ENCODE measurements around the gene ZC3H6.

Gene ZC3H6

GRCh38 chr2:112332123-112332696, 56.8 kb downstream of the ZC3H6 start:
- TF ChIP-seq CTCF (IDR thresholded peaks at IDR 0.05), result no peak
- Histone ChIP-seq H3K9me3 (no peaks in the 10 kb centered on the region), H3K4me3 (ENCODE audit: low read depth in 1 of 2, low read length in 1 of 2) (no peak overlapping the region), H3K27ac (no peak overlapping the region), H3K36me3 (peaks cover 13% of the 10 kb centered on the region), H3K4me1 (ENCODE audit: control insufficient read depth in 1 of 2, insufficient read depth in 1 of 2, low read depth in 1 of 2, low read length in 1 of 2) (peaks cover 29 to 36% of the 10 kb centered on the region in 2 experiments), H3K27me3 (no peaks in the 10 kb centered on the region)

GRCh38 chr2:112335600-112335999, 60.2 kb downstream of the ZC3H6 start:
- Histone ChIP-seq H3K27ac (peak overlapping the region; percentile 76), H3K27me3 (no peaks in the 10 kb centered on the region)

GRCh38 chr2:112339986-112340385, 64.6 kb downstream of the ZC3H6 start:
- TF ChIP-seq CTCF (IDR thresholded peaks at IDR 0.05), result no peak
- H3K4me1 ChIP-seq (ENCODE audit: control insufficient read depth in 1 of 2, insufficient read depth in 1 of 2, low read depth in 1 of 2, low read length in 1 of 2), result peaks cover 34 to 38% of the 10 kb centered on the region in 2 experiments

More at GRCh38 chr2:112335600-112335999, 60.2 kb downstream of the ZC3H6 start:
- Histone ChIP-seq H3K36me3 (peaks cover 13% of the 10 kb centered on the region), H3K9me3 (no peaks in the 10 kb centered on the region), H3K4me3 (ENCODE audit: low read depth in 1 of 2, low read length in 1 of 2) (peak overlapping the region in 1 of 2 experiments; percentile 25), H3K4me1 (ENCODE audit: control insufficient read depth in 1 of 2, insufficient read depth in 1 of 2, low read depth in 1 of 2, low read length in 1 of 2) (peaks cover 29 to 36% of the 10 kb centered on the region in 2 experiments)
- TF ChIP-seq CTCF (IDR thresholded peaks at IDR 0.05), result no peak

GRCh38 chr2:112340475-112341267, 65.3 kb downstream of the ZC3H6 start:
- H3K9me3 ChIP-seq, result no peaks in the 10 kb centered on the region
- TF ChIP-seq CTCF (IDR thresholded peaks at IDR 0.05), result no peak
- no peaks in the 10 kb centered on the region for H3K36me3 ChIP-seq
- no peak overlapping the region for H3K27ac ChIP-seq
- H3K4me1 ChIP-seq (ENCODE audit: control insufficient read depth in 1 of 2, insufficient read depth in 1 of 2, low read depth in 1 of 2, low read length in 1 of 2), result peaks cover 27 to 32% of the 10 kb centered on the region in 2 experiments
- no peaks in the 10 kb centered on the region for H3K27me3 ChIP-seq
- no peak overlapping the region for H3K4me3 ChIP-seq (ENCODE audit: low read depth in 1 of 2, low read length in 1 of 2)

More at GRCh38 chr2:112339986-112340385, 64.6 kb downstream of the ZC3H6 start:
- Histone ChIP-seq H3K27ac (no peak overlapping the region), H3K4me3 (ENCODE audit: low read depth in 1 of 2, low read length in 1 of 2) (no peak overlapping the region), H3K36me3 (no peaks in the 10 kb centered on the region), H3K9me3 (no peaks in the 10 kb centered on the region), H3K27me3 (no peaks in the 10 kb centered on the region)

- no peak for TF ChIP-seq CTCF (IDR thresholded peaks at IDR 0.05)
- Histone ChIP-seq H3K27ac (no peak overlapping the region), H3K9me3 (no peaks in the 10 kb centered on the region), H3K27me3 (no peaks in the 10 kb centered on the region), H3K36me3 (no peaks in the 10 kb centered on the region), H3K4me1 (ENCODE audit: control insufficient read depth in 1 of 2, insufficient read depth in 1 of 2, low read depth in 1 of 2, low read length in 1 of 2) (peaks cover 13 to 17% of the 10 kb centered on the region in 2 experiments), H3K4me3 (ENCODE audit: low read depth in 1 of 2, low read length in 1 of 2) (no peak overlapping the region)
Measured at GRCh38 chr2:112342067-112342550, 66.7 kb downstream of the ZC3H6 start.
